Measurements from ENCODE around the gene BCL2L1.

BCL2L1 gene

GRCh38 chr20:31675828-31676608, 46.6 kb downstream of the BCL2L1 start:
- H3K4me3 ChIP-seq (ENCODE audit: low read depth, low read length): no peak overlapping the region
- in situ Hi-C loops (cut with HindIII; ENCODE audit: low sequenced_read_pairs): no loop called here
- TF ChIP-seq, protein P1, sequence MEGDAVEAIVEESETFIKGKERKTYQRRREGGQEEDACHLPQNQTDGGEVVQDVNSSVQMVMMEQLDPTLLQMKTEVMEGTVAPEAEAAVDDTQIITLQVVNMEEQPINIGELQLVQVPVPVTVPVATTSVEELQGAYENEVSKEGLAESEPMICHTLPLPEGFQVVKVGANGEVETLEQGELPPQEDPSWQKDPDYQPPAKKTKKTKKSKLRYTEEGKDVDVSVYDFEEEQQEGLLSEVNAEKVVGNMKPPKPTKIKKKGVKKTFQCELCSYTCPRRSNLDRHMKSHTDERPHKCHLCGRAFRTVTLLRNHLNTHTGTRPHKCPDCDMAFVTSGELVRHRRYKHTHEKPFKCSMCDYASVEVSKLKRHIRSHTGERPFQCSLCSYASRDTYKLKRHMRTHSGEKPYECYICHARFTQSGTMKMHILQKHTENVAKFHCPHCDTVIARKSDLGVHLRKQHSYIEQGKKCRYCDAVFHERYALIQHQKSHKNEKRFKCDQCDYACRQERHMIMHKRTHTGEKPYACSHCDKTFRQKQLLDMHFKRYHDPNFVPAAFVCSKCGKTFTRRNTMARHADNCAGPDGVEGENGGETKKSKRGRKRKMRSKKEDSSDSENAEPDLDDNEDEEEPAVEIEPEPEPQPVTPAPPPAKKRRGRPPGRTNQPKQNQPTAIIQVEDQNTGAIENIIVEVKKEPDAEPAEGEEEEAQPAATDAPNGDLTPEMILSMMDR (IDR thresholded peaks at IDR 0.05; ENCODE audit: low read depth, low read length, missing control alignments): no peak
- DNase-seq (ENCODE audit: low read depth): no peak

GRCh38 chr20:31674895-31675827, 47.5 kb downstream of the BCL2L1 start:
- TF ChIP-seq, protein P1 (IDR thresholded peaks at IDR 0.05; ENCODE audit: low read depth, low read length, missing control alignments): no peak
- in situ Hi-C loops (cut with HindIII; ENCODE audit: low sequenced_read_pairs): no loop called here
- no peak overlapping the region for H3K4me3 ChIP-seq (ENCODE audit: low read depth, low read length)
- peak; percentile 72 for DNase-seq (ENCODE audit: low read depth)

DNA sequence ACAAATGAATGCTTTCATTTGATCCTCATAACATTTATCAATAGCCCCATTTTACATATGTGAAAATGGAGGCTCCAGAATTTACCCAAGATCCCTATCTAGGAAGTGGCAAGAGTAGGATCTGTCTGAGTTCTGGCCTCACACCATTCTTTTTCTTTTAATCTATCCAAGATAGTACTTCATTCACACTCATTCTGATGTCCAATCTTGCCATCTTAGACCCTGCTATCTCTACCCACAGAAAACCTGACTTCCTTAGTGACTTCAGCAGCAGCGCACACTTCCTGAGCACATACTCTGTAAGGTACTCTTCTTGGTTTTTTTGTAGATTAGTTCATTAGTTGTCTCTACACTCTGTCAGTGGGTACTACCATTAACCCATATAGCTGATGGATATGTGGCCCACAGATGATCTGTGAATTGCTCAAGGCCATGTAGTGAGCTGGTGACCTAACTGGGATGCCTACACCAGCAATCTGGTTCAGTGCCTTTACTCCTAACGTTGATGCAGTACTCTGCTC, 48.7 kb downstream of the BCL2L1 start:
- TF ChIP-seq, protein P1 (IDR thresholded peaks at IDR 0.05; ENCODE audit: low read depth, low read length, missing control alignments): no peak
- in situ Hi-C loops (cut with HindIII; ENCODE audit: low sequenced_read_pairs): no loop called here
- DNase-seq (ENCODE audit: low read depth): no peak
- no peak overlapping the region for H3K4me3 ChIP-seq (ENCODE audit: low read depth, low read length)

GRCh38 chr20:31673435-31673834, 49.2 kb downstream of the BCL2L1 start:
- in situ Hi-C loops (cut with HindIII; ENCODE audit: low sequenced_read_pairs): no loop called here
- DNase-seq (ENCODE audit: low read depth): no peak
- TF ChIP-seq, protein P1 (IDR thresholded peaks at IDR 0.05; ENCODE audit: low read depth, low read length, missing control alignments): no peak
- no peak overlapping the region for H3K4me3 ChIP-seq (ENCODE audit: low read depth, low read length)

DNA sequence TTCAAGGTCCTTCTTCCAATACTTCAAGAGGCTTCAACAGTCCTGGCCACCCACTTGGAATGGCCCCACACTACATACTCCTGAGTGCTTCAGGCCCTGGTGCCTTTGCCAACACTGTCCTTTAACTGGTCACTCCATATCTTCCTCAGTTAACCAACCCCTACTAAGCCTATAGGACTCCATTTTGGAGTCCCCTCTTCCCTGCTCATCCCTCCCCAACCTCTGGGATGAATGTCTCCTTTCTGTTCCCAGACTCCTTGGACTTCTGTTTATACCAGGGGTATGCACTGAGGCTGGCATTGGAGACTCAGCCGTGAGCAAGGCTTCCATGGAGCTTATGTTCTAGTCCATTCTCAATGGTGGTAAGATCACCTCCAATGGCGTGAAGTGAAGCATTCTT, 51.3 kb downstream of the BCL2L1 start:
- H3K4me3 ChIP-seq (ENCODE audit: low read depth, low read length): no peak overlapping the region
- DNase-seq (ENCODE audit: low read depth): no peak
- TF ChIP-seq, protein P1 (IDR thresholded peaks at IDR 0.05; ENCODE audit: low read depth, low read length, missing control alignments): no peak
- in situ Hi-C loops (cut with HindIII; ENCODE audit: low sequenced_read_pairs): no loop called here
